ENCODE results near the gene CACNG4. TPM values are rescaled to one million over a fixed set of nuclear protein-coding genes. Genes with fewer than 3 reads are reported as not detected.

Gene CACNG4
- total RNA-seq, 1 experiment from 2014 or later, result not detected

- Histone ChIP-seq H3K79me2 (ENCODE audit: low read length) (no peaks in the 10 kb centered on the region), H3K9me3 (ENCODE audit: low read length) (no peaks in the 10 kb centered on the region), H4K20me1 (ENCODE audit: insufficient read depth, low read depth, low read length) (no peaks in the 10 kb centered on the region), H3K36me3 (ENCODE audit: insufficient read depth, low read length) (no peaks in the 10 kb centered on the region), H3K27me3 (ENCODE audit: low read length) (no peaks in the 10 kb centered on the region), H3K9me2 (replicated peaks; ENCODE audit: insufficient read depth, low read length) (no peaks in the 10 kb centered on the region), H3K4me2 (ENCODE audit: low read depth, low read length, poor library complexity, severe bottlenecking) (no peak overlapping the region), H3K4me3 (ENCODE audit: low read length) (no peak overlapping the region), H3K9ac (ENCODE audit: low read length) (no peak overlapping the region), H2AFZ (ENCODE audit: low read length) (no peak overlapping the region), H3K4me1 (ENCODE audit: low read length) (no peaks in the 10 kb centered on the region), H3K27ac (ENCODE audit: low read length) (no peak overlapping the region)
- DNase-seq, result no peak
Observed at GRCh38 chr17:66995944-66996343, 31.4 kb downstream of the CACNG4 start.

- Histone ChIP-seq H4K20me1 (ENCODE audit: insufficient read depth, low read depth, low read length) (no peaks in the 10 kb centered on the region), H3K36me3 (ENCODE audit: insufficient read depth, low read length) (no peaks in the 10 kb centered on the region), H3K9ac (ENCODE audit: low read length) (no peak overlapping the region), H3K4me1 (ENCODE audit: low read length) (no peaks in the 10 kb centered on the region), H3K27ac (ENCODE audit: low read length) (no peak overlapping the region), H3K9me3 (ENCODE audit: low read length) (no peaks in the 10 kb centered on the region), H2AFZ (ENCODE audit: low read length) (no peak overlapping the region), H3K4me3 (ENCODE audit: low read length) (no peak overlapping the region), H3K79me2 (ENCODE audit: low read length) (no peaks in the 10 kb centered on the region), H3K27me3 (ENCODE audit: low read length) (no peaks in the 10 kb centered on the region), H3K4me2 (ENCODE audit: low read depth, low read length, poor library complexity, severe bottlenecking) (no peak overlapping the region), H3K9me2 (replicated peaks; ENCODE audit: insufficient read depth, low read length) (no peaks in the 10 kb centered on the region)
- DNase-seq, result no peak
Observed at GRCh38 chr17:66996926-66997325, 32.4 kb downstream of the CACNG4 start.

GRCh38 chr17:67003231-67003630, 38.7 kb downstream of the CACNG4 start:
- Histone ChIP-seq H3K9me2 (replicated peaks; ENCODE audit: insufficient read depth, low read length) (no peaks in the 10 kb centered on the region), H3K9me3 (ENCODE audit: low read length) (no peaks in the 10 kb centered on the region), H3K9ac (ENCODE audit: low read length) (no peak overlapping the region), H3K4me2 (ENCODE audit: low read depth, low read length, poor library complexity, severe bottlenecking) (no peak overlapping the region), H3K4me3 (ENCODE audit: low read length) (no peak overlapping the region), H3K79me2 (ENCODE audit: low read length) (no peaks in the 10 kb centered on the region), H3K27ac (ENCODE audit: low read length) (no peak overlapping the region), H4K20me1 (ENCODE audit: insufficient read depth, low read depth, low read length) (no peaks in the 10 kb centered on the region), H3K27me3 (ENCODE audit: low read length) (no peaks in the 10 kb centered on the region), H3K36me3 (ENCODE audit: insufficient read depth, low read length) (no peaks in the 10 kb centered on the region), H2AFZ (ENCODE audit: low read length) (no peak overlapping the region), H3K4me1 (ENCODE audit: low read length) (no peaks in the 10 kb centered on the region)
- DNase-seq, result no peak

GRCh38 chr17:67004181-67004580, 39.7 kb downstream of the CACNG4 start:
- no peak overlapping the region for H3K4me3 ChIP-seq (ENCODE audit: low read length)
- DNase-seq, result no peak
- no peaks in the 10 kb centered on the region for H3K27me3 ChIP-seq (ENCODE audit: low read length)
- H3K4me2 ChIP-seq (ENCODE audit: low read depth, low read length, poor library complexity, severe bottlenecking), result no peak overlapping the region
- H3K79me2 ChIP-seq (ENCODE audit: low read length), result no peaks in the 10 kb centered on the region
- no peak overlapping the region for H2AFZ ChIP-seq (ENCODE audit: low read length)
- H3K4me1 ChIP-seq (ENCODE audit: low read length), result no peaks in the 10 kb centered on the region
- H3K9me2 ChIP-seq (replicated peaks; ENCODE audit: insufficient read depth, low read length), result no peaks in the 10 kb centered on the region
- no peak overlapping the region for H3K27ac ChIP-seq (ENCODE audit: low read length)
- H3K9ac ChIP-seq (ENCODE audit: low read length), result no peak overlapping the region
- H3K36me3 ChIP-seq (ENCODE audit: insufficient read depth, low read length), result no peaks in the 10 kb centered on the region
- no peaks in the 10 kb centered on the region for H3K9me3 ChIP-seq (ENCODE audit: low read length)
- H4K20me1 ChIP-seq (ENCODE audit: insufficient read depth, low read depth, low read length), result no peaks in the 10 kb centered on the region

GRCh38 chr17:67007266-67007665, 42.8 kb downstream of the CACNG4 start:
- no peaks in the 10 kb centered on the region for H3K79me2 ChIP-seq (ENCODE audit: low read length)
- DNase-seq, result no peak
- no peak overlapping the region for H3K9ac ChIP-seq (ENCODE audit: low read length)
- no peaks in the 10 kb centered on the region for H3K9me2 ChIP-seq (replicated peaks; ENCODE audit: insufficient read depth, low read length)
- H3K27ac ChIP-seq (ENCODE audit: low read length), result no peak overlapping the region
- no peaks in the 10 kb centered on the region for H3K9me3 ChIP-seq (ENCODE audit: low read length)
- no peak overlapping the region for H3K4me2 ChIP-seq (ENCODE audit: low read depth, low read length, poor library complexity, severe bottlenecking)
- no peaks in the 10 kb centered on the region for H4K20me1 ChIP-seq (ENCODE audit: insufficient read depth, low read depth, low read length)
- H3K36me3 ChIP-seq (ENCODE audit: insufficient read depth, low read length), result no peaks in the 10 kb centered on the region
- H2AFZ ChIP-seq (ENCODE audit: low read length), result no peak overlapping the region
- 0 out of 2 replicates have a peak, but pooled peaks cover 3% of the 10 kb centered on the region for H3K27me3 ChIP-seq (ENCODE audit: low read length)
- H3K4me1 ChIP-seq (ENCODE audit: low read length), result no peaks in the 10 kb centered on the region
- no peak overlapping the region for H3K4me3 ChIP-seq (ENCODE audit: low read length)

GRCh38 chr17:67008101-67008500, 43.6 kb downstream of the CACNG4 start:
- DNase-seq, result no peak
- H3K4me3 ChIP-seq (ENCODE audit: low read length), result no peak overlapping the region
- H4K20me1 ChIP-seq (ENCODE audit: insufficient read depth, low read depth, low read length), result no peaks in the 10 kb centered on the region

GRCh38 chr17:67011527-67012175, 47.1 kb downstream of the CACNG4 start:
- no peak overlapping the region for H3K4me2 ChIP-seq (ENCODE audit: low read depth, low read length, poor library complexity, severe bottlenecking)
- H2AFZ ChIP-seq (ENCODE audit: low read length), result no peak overlapping the region
- DNase-seq, result peak; percentile 43
- H3K9ac ChIP-seq (ENCODE audit: low read length), result no peak overlapping the region
- H3K36me3 ChIP-seq (ENCODE audit: insufficient read depth, low read length), result no peaks in the 10 kb centered on the region
- no peaks in the 10 kb centered on the region for H3K4me1 ChIP-seq (ENCODE audit: low read length)
- no peaks in the 10 kb centered on the region for H3K9me2 ChIP-seq (replicated peaks; ENCODE audit: insufficient read depth, low read length)
- no peaks in the 10 kb centered on the region for H4K20me1 ChIP-seq (ENCODE audit: insufficient read depth, low read depth, low read length)
- no peaks in the 10 kb centered on the region for H3K79me2 ChIP-seq (ENCODE audit: low read length)
- H3K27ac ChIP-seq (ENCODE audit: low read length), result no peak overlapping the region
- H3K4me3 ChIP-seq (ENCODE audit: low read length), result no peak overlapping the region
- 0 out of 2 replicates have a peak, but pooled peaks cover 3% of the 10 kb centered on the region for H3K27me3 ChIP-seq (ENCODE audit: low read length)
- no peaks in the 10 kb centered on the region for H3K9me3 ChIP-seq (ENCODE audit: low read length)

More at GRCh38 chr17:67008101-67008500, 43.6 kb downstream of the CACNG4 start:
- Histone ChIP-seq H3K9me2 (replicated peaks; ENCODE audit: insufficient read depth, low read length) (no peaks in the 10 kb centered on the region), H3K4me2 (ENCODE audit: low read depth, low read length, poor library complexity, severe bottlenecking) (no peak overlapping the region), H2AFZ (ENCODE audit: low read length) (no peak overlapping the region), H3K4me1 (ENCODE audit: low read length) (no peaks in the 10 kb centered on the region), H3K36me3 (ENCODE audit: insufficient read depth, low read length) (no peaks in the 10 kb centered on the region), H3K9ac (ENCODE audit: low read length) (no peak overlapping the region), H3K79me2 (ENCODE audit: low read length) (no peaks in the 10 kb centered on the region), H3K27me3 (ENCODE audit: low read length) (0 out of 2 replicates have a peak, but pooled peaks cover 3% of the 10 kb centered on the region), H3K9me3 (ENCODE audit: low read length) (no peaks in the 10 kb centered on the region), H3K27ac (ENCODE audit: low read length) (no peak overlapping the region)

- Histone ChIP-seq H3K36me3 (ENCODE audit: insufficient read depth, low read length) (no peaks in the 10 kb centered on the region), H3K4me3 (ENCODE audit: low read length) (no peak overlapping the region), H3K27ac (ENCODE audit: low read length) (no peak overlapping the region), H2AFZ (ENCODE audit: low read length) (no peak overlapping the region), H3K9ac (ENCODE audit: low read length) (no peak overlapping the region), H3K4me1 (ENCODE audit: low read length) (no peaks in the 10 kb centered on the region), H4K20me1 (ENCODE audit: insufficient read depth, low read depth, low read length) (no peaks in the 10 kb centered on the region), H3K9me3 (ENCODE audit: low read length) (no peaks in the 10 kb centered on the region), H3K79me2 (ENCODE audit: low read length) (no peaks in the 10 kb centered on the region), H3K4me2 (ENCODE audit: low read depth, low read length, poor library complexity, severe bottlenecking) (no peak overlapping the region), H3K27me3 (ENCODE audit: low read length) (0 out of 2 replicates have a peak, but pooled peaks cover 3% of the 10 kb centered on the region), H3K9me2 (replicated peaks; ENCODE audit: insufficient read depth, low read length) (no peaks in the 10 kb centered on the region)
- no peak for DNase-seq
Observed at GRCh38 chr17:67013891-67014290, 49.4 kb downstream of the CACNG4 start.
